RWPE2 (cell line): ENCODE results near the gene ZBTB21.

Experiments used
- ATAC-seq: fragments of 200-7000 bp; cut with Tn5 transposase; 3 replicates; pipeline ENCODE4 v1.9.1; 2021; ENCODE audit warnings: low read depth
- DNase-seq: peaks from one replicate; pipeline ENCODE4 v3.0.0-alpha.2; 2020; ENCODE audit warnings: low spot score
- H3K27ac ChIP-seq: fragments of 450-650 bp; 2 replicates; pipeline ENCODE4 v1.5.1; 2017; ENCODE audit warnings: mild to moderate bottlenecking; ENCODE audit not compliant: poor library complexity, severe bottlenecking
- H3K27me3 ChIP-seq: fragments of 250-450 bp; sonication (Bioruptor Pico); 2 replicates; pipeline ENCODE4 v1.5.1; 2021; ENCODE audit warnings: mild to moderate bottlenecking, moderate library complexity; ENCODE audit not compliant: insufficient read depth, poor library complexity, severe bottlenecking
- H3K36me3 ChIP-seq: fragments of 250-450 bp; sonication (Bioruptor Pico); 2 replicates; pipeline ENCODE4 v1.5.1; 2020; ENCODE audit warnings: low read depth, mild to moderate bottlenecking, moderate library complexity
- H3K4me1 ChIP-seq: fragments of 250-450 bp; sonication (Bioruptor Pico); 2 replicates; pipeline ENCODE4 v1.5.1; 2021; ENCODE audit warnings: mild to moderate bottlenecking, moderate library complexity; ENCODE audit not compliant: insufficient read depth, poor library complexity, severe bottlenecking
- H3K4me3 ChIP-seq: fragments of 250-450 bp; sonication (Bioruptor Pico); 2 replicates; pipeline ENCODE4 v1.5.1; 2021; ENCODE audit warnings: mild to moderate bottlenecking, moderate library complexity; ENCODE audit not compliant: severe bottlenecking
- H3K9me3 ChIP-seq: fragments of 250-450 bp; sonication (Bioruptor Pico); 2 replicates; pipeline ENCODE4 v1.5.1; 2021; ENCODE audit warnings: mild to moderate bottlenecking, moderate library complexity; ENCODE audit not compliant: severe bottlenecking
- TF ChIP-seq, protein P1 (sequence below): fragments of 450-650 bp; IDR thresholded peaks from one replicate; pipeline ENCODE4 v1.5.1; 2017; ENCODE audit warnings: mild to moderate bottlenecking, moderate library complexity; ENCODE audit not compliant: poor library complexity, severe bottlenecking

Gene ZBTB21

GRCh38 chr21:42009018-42009830, 936 bp downstream of the ZBTB21 start:
- H3K4me3 ChIP-seq: peak overlapping the region; percentile 84
- ATAC-seq (peak; percentile 29), DNase-seq (no peak)
- no peaks in the 10 kb centered on the region for H3K9me3 ChIP-seq
- H3K27me3 ChIP-seq: no peaks in the 10 kb centered on the region
- H3K27ac ChIP-seq: peak overlapping the region; percentile 65
- no peaks in the 10 kb centered on the region for H3K4me1 ChIP-seq
- peaks cover 16% of the 10 kb centered on the region for H3K36me3 ChIP-seq
- TF ChIP-seq, protein P1, sequence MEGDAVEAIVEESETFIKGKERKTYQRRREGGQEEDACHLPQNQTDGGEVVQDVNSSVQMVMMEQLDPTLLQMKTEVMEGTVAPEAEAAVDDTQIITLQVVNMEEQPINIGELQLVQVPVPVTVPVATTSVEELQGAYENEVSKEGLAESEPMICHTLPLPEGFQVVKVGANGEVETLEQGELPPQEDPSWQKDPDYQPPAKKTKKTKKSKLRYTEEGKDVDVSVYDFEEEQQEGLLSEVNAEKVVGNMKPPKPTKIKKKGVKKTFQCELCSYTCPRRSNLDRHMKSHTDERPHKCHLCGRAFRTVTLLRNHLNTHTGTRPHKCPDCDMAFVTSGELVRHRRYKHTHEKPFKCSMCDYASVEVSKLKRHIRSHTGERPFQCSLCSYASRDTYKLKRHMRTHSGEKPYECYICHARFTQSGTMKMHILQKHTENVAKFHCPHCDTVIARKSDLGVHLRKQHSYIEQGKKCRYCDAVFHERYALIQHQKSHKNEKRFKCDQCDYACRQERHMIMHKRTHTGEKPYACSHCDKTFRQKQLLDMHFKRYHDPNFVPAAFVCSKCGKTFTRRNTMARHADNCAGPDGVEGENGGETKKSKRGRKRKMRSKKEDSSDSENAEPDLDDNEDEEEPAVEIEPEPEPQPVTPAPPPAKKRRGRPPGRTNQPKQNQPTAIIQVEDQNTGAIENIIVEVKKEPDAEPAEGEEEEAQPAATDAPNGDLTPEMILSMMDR: peak; percentile 29

GRCh38 chr21:42007356-42007940, 2.7 kb downstream of the ZBTB21 start:
- Histone ChIP-seq H3K27ac (no peak overlapping the region), H3K36me3 (peaks cover 16% of the 10 kb centered on the region), H3K9me3 (no peaks in the 10 kb centered on the region), H3K27me3 (no peaks in the 10 kb centered on the region), H3K4me3 (no peak overlapping the region), H3K4me1 (peaks cover 12% of the 10 kb centered on the region)
- ATAC-seq (no peak), DNase-seq (no peak)
- TF ChIP-seq, protein P1: no peak

DNA sequence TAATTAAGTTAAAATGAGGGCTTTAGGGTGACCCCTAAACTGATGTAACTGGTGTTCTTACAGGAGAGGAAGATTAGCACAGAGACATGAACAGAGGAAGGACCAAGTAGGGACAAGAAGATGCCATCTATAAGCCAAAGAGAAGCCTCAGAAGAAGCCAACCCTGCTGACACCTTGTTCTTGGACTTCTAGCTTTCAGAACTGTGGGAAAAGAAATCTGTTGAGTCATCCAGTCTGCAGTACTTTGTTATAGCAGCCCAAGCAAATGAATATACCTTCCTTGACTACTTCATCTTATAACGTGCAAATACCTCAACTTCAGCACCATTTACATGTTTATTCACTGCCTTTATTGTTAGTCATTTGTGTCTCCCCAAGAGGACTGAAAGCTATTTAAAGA, 3.4 kb downstream of the ZBTB21 start:
- Histone ChIP-seq H3K36me3 (peaks cover 23% of the 10 kb centered on the region), H3K9me3 (no peaks in the 10 kb centered on the region), H3K4me1 (peaks cover 17% of the 10 kb centered on the region), H3K4me3 (no peak overlapping the region), H3K27ac (no peak overlapping the region), H3K27me3 (no peaks in the 10 kb centered on the region)
- DNase-seq (no peak), ATAC-seq (no peak)
- TF ChIP-seq, protein P1: no peak

DNA sequence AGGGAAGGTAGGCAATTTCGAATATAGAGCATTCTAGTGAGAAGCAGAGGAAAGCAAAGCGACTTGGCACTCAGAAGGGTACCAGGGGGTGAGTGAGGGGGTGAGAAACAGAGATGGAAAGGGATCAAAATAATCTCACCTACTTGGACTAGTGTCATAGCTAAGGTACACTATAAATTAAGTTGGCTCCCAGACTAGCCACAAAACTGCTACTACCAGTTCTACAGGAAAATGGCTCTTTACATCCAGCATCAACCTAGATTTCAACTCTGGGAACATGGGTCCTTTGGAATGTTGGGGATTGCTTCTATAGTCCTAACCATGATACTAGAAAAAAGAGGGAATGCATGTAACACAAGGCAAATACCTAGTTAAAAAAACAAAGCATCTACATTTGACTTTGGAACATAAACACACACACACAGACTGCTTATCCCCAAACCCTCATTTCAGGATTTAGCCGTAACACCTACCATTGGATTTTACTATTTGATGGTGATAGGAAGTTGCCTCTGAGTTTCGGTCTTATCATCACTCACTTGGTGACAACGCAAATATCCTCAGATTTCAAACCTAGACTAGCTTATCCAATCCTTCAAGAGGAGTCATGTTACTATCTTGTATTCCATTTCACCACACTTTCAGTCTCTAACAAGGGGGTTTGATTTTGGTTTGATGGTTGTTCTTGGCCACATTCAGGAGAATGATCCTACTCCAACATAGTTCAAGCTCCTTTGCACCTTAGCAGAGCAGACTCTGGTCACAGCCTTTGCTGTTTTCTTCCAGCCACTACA, 5.6 kb downstream of the ZBTB21 start:
- no peaks in the 10 kb centered on the region for H3K27me3 ChIP-seq
- no peak for DNase-seq
- H3K4me3 ChIP-seq: no peak overlapping the region
- no peak overlapping the region for H3K27ac ChIP-seq
- ATAC-seq: no peak
- TF ChIP-seq, protein P1: no peak
- H3K36me3 ChIP-seq: peaks cover 44% of the 10 kb centered on the region
- no peaks in the 10 kb centered on the region for H3K9me3 ChIP-seq
- H3K4me1 ChIP-seq: peaks cover 17% of the 10 kb centered on the region
